Measurements from ENCODE around the gene ORC2. TPM values are rescaled to one million over a fixed set of nuclear protein-coding genes. Genes with fewer than 3 reads are reported as not detected.

The ORC2 gene
- polyA plus RNA-seq, 1 of the 3 experiments (the other 2 are of a cell fraction), result 3.9 TPM

GRCh38 chr2:200963124-200963917 is at the start of gene ORC2 (continued):
- peak; percentile 72 for TF ChIP-seq CTCF (IDR thresholded peaks at IDR 0.05)
- TF ChIP-seq MEF2A (IDR thresholded peaks at IDR 0.05; ENCODE audit: borderline replicate concordance, low read depth), result no peak
- no peak; the same call in 1 of the 2 replicates for TF ChIP-seq NRF1 (IDR thresholded peaks at IDR 0.05; ENCODE audit: low read depth, low read length)
- TF ChIP-seq NFIC (IDR thresholded peaks at IDR 0.05; ENCODE audit: borderline replicate concordance), result peak; percentile 37; the same call in 1 of the 2 replicates
- TF ChIP-seq RFX5 (IDR thresholded peaks at IDR 0.05; ENCODE audit: low read length), result no peak
- peak; percentile 87 for TF ChIP-seq GABPA (IDR thresholded peaks at IDR 0.05; ENCODE audit: low read depth)
- TF ChIP-seq ELF1 (IDR thresholded peaks at IDR 0.05), result peak; percentile 67
- no peak for TF ChIP-seq USF2 (IDR thresholded peaks at IDR 0.05; ENCODE audit: borderline replicate concordance, low read depth, low read length)
- TF ChIP-seq USF1 (IDR thresholded peaks at IDR 0.05; ENCODE audit: borderline replicate concordance, low read depth), result no peak
- TF ChIP-seq FOXJ3 (CRISPR knock-in tag; IDR thresholded peaks at IDR 0.05), result no peak
- TF ChIP-seq POLR2AphosphoS5 (IDR thresholded peaks at IDR 0.05; ENCODE audit: low read depth, low read length), result peak; percentile 93

- no peaks in the 10 kb centered on the region for H3K9me2 ChIP-seq
- no peak overlapping the region for H2AFZ ChIP-seq (ENCODE audit: low read depth)
- ChIA-PET POLR2A (no interaction called here), CTCF (no interaction called here)
- no peak overlapping the region for H3K4me3 ChIP-seq (ENCODE audit: low read depth in 2 of 2, low read length in 1 of 2)
- H3K9me3 ChIP-seq, result no peaks in the 10 kb centered on the region
- WGBS (ENCODE audit: low lambda C conversion rate), result 79% methylated on average over 2 of the region's 2 CpGs
- no peak overlapping the region for H3K9ac ChIP-seq
- H3F3A ChIP-seq (replicated peaks; ENCODE audit: insufficient read depth), result no peaks in the 10 kb centered on the region
- TF ChIP-seq CTCF (IDR thresholded peaks at IDR 0.05) (no peak), REST (IDR thresholded peaks at IDR 0.05; ENCODE audit: low read depth, low read length) (no peak)
- no peak for DNase-seq
- H3K79me2 ChIP-seq (ENCODE audit: insufficient read depth), result no peaks in the 10 kb centered on the region
- no peak overlapping the region for H3K4me2 ChIP-seq
- H3K27ac ChIP-seq (ENCODE audit: low read depth in 2 of 2, low read length in 1 of 2), result no peak overlapping the region
- H3K4me1 ChIP-seq (ENCODE audit: control insufficient read depth in 1 of 2, insufficient read depth in 2 of 2, low read depth in 1 of 2, low read length in 1 of 2), result peaks cover 0 to 5% of the 10 kb centered on the region in 2 experiments; a peak in 1 of 4 replicates
- peaks cover 6 to 38% of the 10 kb centered on the region in 2 experiments for H3K36me3 ChIP-seq (replicated peaks in 1 of 2; ENCODE audit: control insufficient read depth in 1 of 2, insufficient read depth in 2 of 2, low read length in 1 of 2)
- H3K27me3 ChIP-seq (ENCODE audit: insufficient read depth), result no peaks in the 10 kb centered on the region
- H4K20me1 ChIP-seq (ENCODE audit: insufficient read depth), result no peaks in the 10 kb centered on the region
Measured at GRCh38 chr2:201008296-201008829, 44.9 kb upstream of the ORC2 start.

Measured in SK-N-SH (cell line).